Cerebellar cortex (tissue), 1 donor: ENCODE results near the gene ADAM11.
"Not testable (repeated sequence)": the region's sequence is repeated elsewhere in the genome, so short reads cannot be mapped to it uniquely, and the experiment has no call there.

Experiments used
- DNase-seq: peaks from one replicate; pipeline ENCODE4 v3.0.0-alpha.2; 2015; ENCODE audit warnings: low spot score

Gene ADAM11

GRCh38 chr17:44795421-44795820, 36.6 kb downstream of the ADAM11 start:
- no peak for DNase-seq

GRCh38 chr17:44795928-44796327, 37.1 kb downstream of the ADAM11 start:
- peak; percentile 72 for DNase-seq

GRCh38 chr17:44796731-44797130, 37.9 kb downstream of the ADAM11 start:
- DNase-seq: no peak

- DNase-seq: peak; percentile 66
Observed at GRCh38 chr17:44797802-44798201, 39.0 kb downstream of the ADAM11 start.

- DNase-seq: peak; percentile 64
Observed at GRCh38 chr17:44798356-44798755, 39.6 kb downstream of the ADAM11 start.

GRCh38 chr17:44801880-44802279, 43.1 kb downstream of the ADAM11 start:
- DNase-seq: no peak

GRCh38 chr17:44804302-44805089, 45.7 kb downstream of the ADAM11 start:
- peak; percentile 87 for DNase-seq

GRCh38 chr17:44807093-44807816, 48.5 kb downstream of the ADAM11 start:
- DNase-seq: no peak

- peak; percentile 28 for DNase-seq
Observed at GRCh38 chr17:44807817-44808155, 49.0 kb downstream of the ADAM11 start.

GRCh38 chr17:44808156-44808555, 49.4 kb downstream of the ADAM11 start:
- DNase-seq: no peak

- not testable (repeated sequence) for DNase-seq
Observed at GRCh38 chr17:44808656-44809388, 50.0 kb downstream of the ADAM11 start.

GRCh38 chr17:44812263-44812662, 53.5 kb downstream of the ADAM11 start:
- no peak for DNase-seq

- DNase-seq: not testable (repeated sequence)
Observed at GRCh38 chr17:44818508-44818907, 59.7 kb downstream of the ADAM11 start.

- peak; percentile 52 for DNase-seq
Observed at GRCh38 chr17:44820631-44821212, 61.9 kb downstream of the ADAM11 start.

GRCh38 chr17:44825236-44825635, 66.4 kb downstream of the ADAM11 start:
- DNase-seq: not testable (repeated sequence)

- DNase-seq: no peak
Observed at GRCh38 chr17:44826123-44826790, 67.5 kb downstream of the ADAM11 start.

- no peak for DNase-seq
Observed at GRCh38 chr17:44827863-44828262, 69.1 kb downstream of the ADAM11 start.

- DNase-seq: no peak
Observed at GRCh38 chr17:44828919-44829522, 70.2 kb downstream of the ADAM11 start.

GRCh38 chr17:44829523-44830358, 71.0 kb downstream of the ADAM11 start, which contains the start of gene GJC1:
TSS of gene GJC1 (minus strand) at chr17:44830287. CDS start at chr17:44805817, 24,470 bp downstream.
- DNase-seq: no peak
